Loucy (cell line): ENCODE data around the gene WDCP.

Experiments
- CTCF ChIP-seq: fragments of 200-600 bp; sonication (generic); conservative IDR thresholded peaks from 2 replicates; pipeline ENCODE4 v1.5.1; 2014; ENCODE audit warnings: mild to moderate bottlenecking, antibody characterized with exemption, low read length
- EZH2phosphoT487 ChIP-seq: fragments of 200-600 bp; IDR thresholded peaks from 2 replicates; pipeline ENCODE4 v1.6.1; 2018; ENCODE audit warnings: antibody characterized with exemption, mild to moderate bottlenecking, moderate library complexity, borderline replicate concordance

- no peak for TF ChIP-seq CTCF
- no peak for TF ChIP-seq EZH2phosphoT487
These were observed 29.5 kb downstream of the WDCP start for GRCh38 chr2:24017711-24018110.
